Progenitor cell of endocrine pancreas (in vitro differentiated cells): ENCODE data around the gene C1orf52. TPM values are rescaled to one million over a fixed set of nuclear protein-coding genes. Genes with fewer than 3 reads are reported as not detected.

ENCODE experiments used
- DNase-seq: peaks from one replicate; pipeline ENCODE4 v3.0.0; 2021; ENCODE audit warnings: low spot score; ENCODE audit not compliant: unreplicated experiment
- H3K27ac Mint-ChIP-seq: 2 replicates; pipeline ENCODE4 v1.8.0; 2021; ENCODE audit warnings: mild to moderate bottlenecking, moderate library complexity, mixed read lengths
- H3K27me3 Mint-ChIP-seq: 2 replicates; pipeline ENCODE4 v1.8.0; 2021; ENCODE audit warnings: mixed read lengths
- H3K36me3 Mint-ChIP-seq: 2 replicates; pipeline ENCODE4 v1.8.0; 2022; ENCODE audit warnings: mixed read lengths; ENCODE audit not compliant: insufficient read depth
- H3K4me1 Mint-ChIP-seq: 2 replicates; pipeline ENCODE4 v1.8.0; 2021; ENCODE audit warnings: low read depth, mixed read lengths
- H3K4me3 Mint-ChIP-seq: 2 replicates; pipeline ENCODE4 v1.8.0; 2021; ENCODE audit warnings: low read depth, mild to moderate bottlenecking, moderate library complexity, mixed read lengths
- H3K9me3 Mint-ChIP-seq: 2 replicates; pipeline ENCODE4 v1.8.0; 2021; ENCODE audit warnings: low read depth, mixed read lengths
- CTCF ChIP-seq: fragments of 200-600 bp; sonication (generic); IDR thresholded peaks from one replicate; pipeline ENCODE4 v1.5.0; 2021; ENCODE audit warnings: antibody characterized with exemption, mild to moderate bottlenecking; ENCODE audit not compliant: unreplicated experiment
- total RNA-seq: library from RNA; stranded (reverse); gene quantifications from 2 replicates; pipeline ENCODE4 v1.2.1, GENCODE V29; 2021

C1orf52 gene
- total RNA-seq, 1 donor from 2014 or later = 42.2 TPM

GRCh38 chr1:85295654-85296053, 36.2 kb upstream of the C1orf52 start:
- Mint-ChIP-seq H3K36me3 (no peaks in the 10 kb centered on the region), H3K4me3 (no peak overlapping the region), H3K4me1 (peaks cover 2% of the 10 kb centered on the region), H3K27me3 (no peaks in the 10 kb centered on the region), H3K27ac (no peak overlapping the region), H3K9me3 (no peaks in the 10 kb centered on the region)
- DNase-seq = no peak
- TF ChIP-seq CTCF = no peak

GRCh38 chr1:85295006-85295431, 35.6 kb upstream of the C1orf52 start:
- no peak overlapping the region for H3K4me3 Mint-ChIP-seq
- H3K9me3 Mint-ChIP-seq = no peaks in the 10 kb centered on the region
- no peak for DNase-seq
- no peak for TF ChIP-seq CTCF
- H3K27me3 Mint-ChIP-seq = peaks cover 4% of the 10 kb centered on the region
- peak overlapping the region; percentile 31 for H3K27ac Mint-ChIP-seq
- no peaks in the 10 kb centered on the region for H3K36me3 Mint-ChIP-seq
- peaks cover 2% of the 10 kb centered on the region for H3K4me1 Mint-ChIP-seq

GRCh38 chr1:85290826-85291225, 31.4 kb upstream of the C1orf52 start:
- Mint-ChIP-seq H3K36me3 (no peaks in the 10 kb centered on the region), H3K27ac (no peak overlapping the region), H3K9me3 (no peaks in the 10 kb centered on the region)

GRCh38 chr1:85289848-85290335, 30.4 kb upstream of the C1orf52 start:
- TF ChIP-seq CTCF = no peak
- H3K9me3 Mint-ChIP-seq = no peaks in the 10 kb centered on the region
- H3K4me3 Mint-ChIP-seq = no peak overlapping the region
- no peaks in the 10 kb centered on the region for H3K36me3 Mint-ChIP-seq
- H3K4me1 Mint-ChIP-seq = no peaks in the 10 kb centered on the region
- no peak overlapping the region for H3K27ac Mint-ChIP-seq
- peaks cover 4% of the 10 kb centered on the region for H3K27me3 Mint-ChIP-seq
- no peak for DNase-seq

More at GRCh38 chr1:85290826-85291225, 31.4 kb upstream of the C1orf52 start:
- no peak for TF ChIP-seq CTCF
- H3K4me1 Mint-ChIP-seq = no peaks in the 10 kb centered on the region
- peaks cover 4% of the 10 kb centered on the region for H3K27me3 Mint-ChIP-seq
- no peak overlapping the region for H3K4me3 Mint-ChIP-seq
- DNase-seq = no peak

- Mint-ChIP-seq H3K4me3 (no peak overlapping the region), H3K36me3 (no peaks in the 10 kb centered on the region), H3K27ac (no peak overlapping the region), H3K4me1 (no peaks in the 10 kb centered on the region), H3K27me3 (peaks cover 4% of the 10 kb centered on the region), H3K9me3 (no peaks in the 10 kb centered on the region)
- TF ChIP-seq CTCF = no peak
- DNase-seq = no peak
Measured at GRCh38 chr1:85289207-85289847, 29.9 kb upstream of the C1orf52 start.
